HFFc6 (cell line): ENCODE results near the gene SS18L1. TPM values are rescaled to one million over a fixed set of nuclear protein-coding genes. Genes with fewer than 3 reads are reported as not detected.

Experiments
- DNase-seq: peaks from one replicate; pipeline ENCODE4 v3.0.0-alpha.2; 2018
- H3K27ac Mint-ChIP-seq: 2 replicates; pipeline ENCODE4 v1.8.0; 2020; ENCODE audit warnings: mild to moderate bottlenecking, mixed read lengths
- H3K27me3 Mint-ChIP-seq: 2 replicates; pipeline ENCODE4 v1.8.0; 2021; ENCODE audit warnings: mild to moderate bottlenecking, moderate library complexity, mixed read lengths; ENCODE audit not compliant: insufficient read depth
- H3K36me3 Mint-ChIP-seq: 2 replicates; pipeline ENCODE4 v1.8.0; 2021; ENCODE audit warnings: low read depth, mixed read lengths
- H3K4me1 Mint-ChIP-seq: 2 replicates; pipeline ENCODE4 v1.8.0; 2020; ENCODE audit warnings: low read depth, mixed read lengths
- H3K4me3 Mint-ChIP-seq: 2 replicates; pipeline ENCODE4 v1.8.0; 2020; ENCODE audit warnings: mild to moderate bottlenecking, moderate library complexity, mixed read lengths
- H3K9me3 Mint-ChIP-seq: 2 replicates; pipeline ENCODE4 v1.8.0; 2020; ENCODE audit warnings: mild to moderate bottlenecking, mixed read lengths
- CTCF ChIP-seq: fragments of 200-600 bp; sonication (generic); IDR thresholded peaks from 2 replicates; pipeline ENCODE4 v1.5.0; 2021; ENCODE audit warnings: antibody characterized with exemption, mild to moderate bottlenecking
- total RNA-seq, 6 experiments: library from RNA; stranded (reverse); fragmentation: NEBNext Ultra II Directional; extraction: Animal tissue kit (Norgen Biotek cat#: 25700); gene quantifications; 2 replicates in 1 of 6; 3 replicates in 5 of 6; pipeline ENCODE4 v1.2.3, GENCODE V29; 2021

The SS18L1 gene
- total RNA-seq, 6 experiments from 2014 or later = 5.5 to 7.9 (median 5.9) TPM

DNA sequence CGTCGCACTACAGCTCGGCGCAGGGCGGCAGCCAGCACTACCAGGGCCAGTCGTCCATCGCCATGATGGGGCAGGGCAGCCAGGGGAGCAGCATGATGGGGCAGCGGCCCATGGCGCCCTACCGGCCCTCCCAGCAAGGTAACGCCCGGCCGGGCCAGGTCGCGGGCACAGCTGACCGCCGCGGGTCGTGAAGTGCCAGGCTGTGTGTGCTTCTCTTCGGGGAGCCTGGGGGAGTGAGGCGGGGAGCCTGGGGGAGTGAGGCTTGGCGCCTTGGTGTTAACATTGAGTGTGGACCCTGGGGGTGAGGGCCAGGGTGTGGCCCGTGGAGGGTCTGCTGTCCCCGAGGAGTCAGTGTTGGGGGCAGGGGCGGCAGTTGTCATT, 19.9 kb downstream of the SS18L1 start:
- no peak overlapping the region for H3K27ac Mint-ChIP-seq
- H3K27me3 Mint-ChIP-seq = no peaks in the 10 kb centered on the region
- H3K36me3 Mint-ChIP-seq = peaks cover 13% of the 10 kb centered on the region; the same call in 1 of the 2 replicates
- H3K9me3 Mint-ChIP-seq = no peaks in the 10 kb centered on the region
- DNase-seq = no peak
- H3K4me1 Mint-ChIP-seq = peaks cover 18% of the 10 kb centered on the region
- H3K4me3 Mint-ChIP-seq = no peak overlapping the region
- no peak for TF ChIP-seq CTCF

DNA sequence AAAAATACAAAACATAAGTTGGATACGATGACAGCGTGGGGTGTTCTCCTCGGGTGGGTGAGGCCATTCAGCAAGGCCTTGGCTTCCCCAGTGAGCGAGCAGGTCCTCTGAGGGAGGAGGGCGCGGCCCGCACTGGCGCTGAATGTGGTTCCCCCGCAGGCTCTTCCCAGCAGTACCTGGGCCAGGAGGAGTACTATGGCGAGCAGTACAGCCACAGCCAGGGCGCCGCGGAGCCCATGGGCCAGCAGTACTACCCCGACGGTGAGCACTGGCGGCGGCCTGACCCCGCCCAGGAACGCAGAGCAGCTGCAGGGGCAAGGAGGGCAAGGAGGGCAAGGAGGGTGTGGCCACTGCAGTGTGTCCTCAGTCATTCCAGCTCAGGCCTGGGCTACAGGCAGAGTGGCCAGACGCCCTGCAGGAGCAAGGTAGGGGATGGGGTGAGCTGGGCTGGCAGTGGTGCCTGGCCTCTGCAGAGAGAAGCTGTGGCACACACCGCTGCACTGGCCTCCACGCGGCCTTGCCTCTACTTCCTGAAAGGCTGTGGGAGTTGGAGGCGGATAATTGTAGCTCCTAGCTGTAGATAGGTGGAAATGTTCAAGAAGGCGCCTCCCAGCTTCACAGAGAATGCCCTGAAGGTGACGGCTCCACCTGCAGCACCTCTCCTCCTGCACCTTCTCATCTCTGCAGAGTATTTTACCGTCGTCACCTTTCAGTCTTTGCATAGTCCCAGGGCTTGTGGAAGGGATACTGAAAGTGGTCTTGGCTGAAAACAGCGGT, 20.6 kb downstream of the SS18L1 start:
- Mint-ChIP-seq H3K9me3 (no peaks in the 10 kb centered on the region), H3K36me3 (peaks cover 13% of the 10 kb centered on the region; the same call in 1 of the 2 replicates), H3K4me1 (peaks cover 18% of the 10 kb centered on the region), H3K27me3 (no peaks in the 10 kb centered on the region), H3K4me3 (no peak overlapping the region), H3K27ac (no peak overlapping the region)
- no peak for DNase-seq
- TF ChIP-seq CTCF = no peak

DNA sequence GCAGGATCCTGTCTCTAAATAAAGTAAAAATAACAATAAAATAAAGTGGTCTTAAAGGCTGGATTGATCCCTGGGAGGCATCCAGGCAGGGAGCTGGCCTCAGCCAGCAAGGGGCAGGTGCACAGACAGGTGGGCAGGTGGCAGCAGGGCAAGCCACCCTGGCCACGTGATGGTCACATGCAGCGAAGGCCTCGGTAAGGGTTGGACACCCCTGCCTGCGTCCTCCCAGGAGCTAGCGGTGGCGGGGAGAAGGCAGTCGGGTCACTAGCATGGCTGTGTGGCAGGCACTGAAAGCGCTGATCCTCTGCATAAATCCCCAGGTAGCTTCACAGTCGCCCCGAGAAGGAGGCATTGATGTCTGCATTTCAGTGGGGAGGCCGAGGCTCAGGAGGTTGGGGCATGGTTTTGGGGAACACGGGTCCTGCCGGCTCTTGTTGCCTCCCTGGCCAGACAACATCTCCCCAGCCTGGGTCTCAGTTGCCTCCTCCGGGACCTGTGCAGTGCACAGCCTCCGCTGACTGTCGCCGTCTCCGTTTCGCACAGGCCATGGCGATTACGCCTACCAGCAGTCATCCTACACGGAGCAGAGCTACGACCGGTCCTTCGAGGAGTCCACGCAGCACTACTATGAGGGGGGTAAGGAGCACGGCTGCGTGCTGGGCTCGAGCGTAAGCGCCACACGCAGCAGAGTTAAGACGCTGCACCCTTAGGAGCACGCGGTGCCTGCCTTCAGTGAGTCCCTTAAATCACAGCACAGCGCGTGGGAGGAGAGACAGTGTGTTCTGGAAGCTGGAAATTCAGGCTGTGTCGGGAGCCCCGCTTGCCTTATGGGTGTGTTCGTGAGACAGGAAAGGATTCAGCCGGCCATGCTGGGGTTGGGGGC, 21.6 kb downstream of the SS18L1 start:
- no peak for TF ChIP-seq CTCF
- Mint-ChIP-seq H3K4me3 (no peak overlapping the region), H3K9me3 (no peaks in the 10 kb centered on the region), H3K27me3 (no peaks in the 10 kb centered on the region), H3K27ac (no peak overlapping the region), H3K4me1 (peaks cover 11% of the 10 kb centered on the region), H3K36me3 (0 out of 2 replicates have a peak, but pooled peaks cover 9% of the 10 kb centered on the region)
- no peak for DNase-seq

GRCh38 chr20:62165762-62166399, 22.3 kb downstream of the SS18L1 start:
- H3K36me3 Mint-ChIP-seq = 0 out of 2 replicates have a peak, but pooled peaks cover 5% of the 10 kb centered on the region
- H3K4me1 Mint-ChIP-seq = peaks cover 4% of the 10 kb centered on the region; the same call in 1 of the 2 replicates
- H3K27me3 Mint-ChIP-seq = no peaks in the 10 kb centered on the region
- no peak for DNase-seq
- H3K27ac Mint-ChIP-seq = no peak overlapping the region
- no peak overlapping the region for H3K4me3 Mint-ChIP-seq
- H3K9me3 Mint-ChIP-seq = no peaks in the 10 kb centered on the region
- TF ChIP-seq CTCF = no peak

DNA sequence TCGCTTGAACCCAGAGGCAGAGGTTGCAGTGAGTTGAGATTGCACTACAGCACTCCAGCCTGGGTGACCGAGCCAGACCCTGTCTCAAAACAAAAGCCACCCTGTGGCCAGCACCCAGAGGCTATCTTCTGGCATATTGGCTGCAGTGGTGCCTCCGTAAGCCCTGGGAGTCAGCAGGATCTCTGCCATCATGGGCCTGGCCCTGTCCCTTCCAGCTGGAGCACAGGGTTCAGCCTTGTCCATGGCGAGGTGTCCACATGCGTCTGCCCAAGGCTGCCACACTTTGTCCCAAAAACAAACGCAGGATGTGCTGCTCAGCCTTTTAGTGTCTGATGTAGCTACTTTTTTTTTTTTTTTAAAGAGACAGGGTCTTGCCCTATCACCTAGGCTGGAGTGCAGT, 23.9 kb downstream of the SS18L1 start:
- no peak overlapping the region for H3K27ac Mint-ChIP-seq
- H3K9me3 Mint-ChIP-seq = no peaks in the 10 kb centered on the region
- TF ChIP-seq CTCF = no peak
- no peak for DNase-seq
- H3K4me1 Mint-ChIP-seq = no peaks in the 10 kb centered on the region
- no peak overlapping the region for H3K4me3 Mint-ChIP-seq
- no peaks in the 10 kb centered on the region for H3K27me3 Mint-ChIP-seq
- 0 out of 2 replicates have a peak, but pooled peaks cover 5% of the 10 kb centered on the region for H3K36me3 Mint-ChIP-seq
